GM19193 (cell line): ENCODE measurements around the gene GRIK2.

Source experiments
- POLR2A ChIP-seq: IDR thresholded peaks from 4 replicates; pipeline ENCODE4 v1.6.1; 2011; ENCODE audit not compliant: insufficient read depth, insufficient read length; ENCODE audit errors: extremely low read depth

GRIK2 gene

GRCh38 chr6:101740631-101741030 lies 347.1 kb downstream of the GRIK2 start:
- no peak for TF ChIP-seq POLR2A

GRCh38 chr6:101741474-101742171 lies 348.1 kb downstream of the GRIK2 start:
- TF ChIP-seq POLR2A, result no peak

GRCh38 chr6:101747160-101747559 lies 353.7 kb downstream of the GRIK2 start:
- TF ChIP-seq POLR2A, result no peak

GRCh38 chr6:101747716-101748115 lies 354.2 kb downstream of the GRIK2 start:
- TF ChIP-seq POLR2A, result no peak

- TF ChIP-seq POLR2A, result no peak
Measured at GRCh38 chr6:101755931-101756330, 362.4 kb downstream of the GRIK2 start.

GRCh38 chr6:101758368-101758767 lies 364.9 kb downstream of the GRIK2 start:
- no peak for TF ChIP-seq POLR2A

- TF ChIP-seq POLR2A, result no peak
Measured at GRCh38 chr6:101760843-101761621, 367.5 kb downstream of the GRIK2 start.

- TF ChIP-seq POLR2A, result no peak
Measured at GRCh38 chr6:101762851-101763250, 369.3 kb downstream of the GRIK2 start.

- no peak for TF ChIP-seq POLR2A
Measured at GRCh38 chr6:101765281-101765680, 371.8 kb downstream of the GRIK2 start.

- no peak for TF ChIP-seq POLR2A
Measured at GRCh38 chr6:101770116-101770515, 376.6 kb downstream of the GRIK2 start.

- TF ChIP-seq POLR2A, result no peak
Measured at GRCh38 chr6:101776919-101777350, 383.4 kb downstream of the GRIK2 start.

- no peak for TF ChIP-seq POLR2A
Measured at GRCh38 chr6:101777646-101778045, 384.1 kb downstream of the GRIK2 start.

GRCh38 chr6:101779051-101779844 lies 385.7 kb downstream of the GRIK2 start:
- TF ChIP-seq POLR2A, result no peak

- TF ChIP-seq POLR2A, result no peak
Measured at GRCh38 chr6:101783287-101783686, 389.8 kb downstream of the GRIK2 start.

- TF ChIP-seq POLR2A, result no peak
Measured at GRCh38 chr6:101784094-101784493, 390.6 kb downstream of the GRIK2 start.
